Astrocyte of the cerebellum (primary cell): ENCODE data around the gene AIFM1.

Experiments
- DNase-seq: peaks from one replicate; pipeline ENCODE4 v3.0.0-alpha.2; 2011; ENCODE audit warnings: low read depth
- H3K4me3 ChIP-seq: 2 replicates; pipeline ENCODE4 v1.5.1; 2011; ENCODE audit warnings: mild to moderate bottlenecking, low read depth, low read length, moderate library complexity
- in situ Hi-C: cut with HindIII; loops from 2 replicates; pipeline ENCODE4 v1.10.0; 2017; ENCODE audit warnings: low sequenced_read_pairs
- TF ChIP-seq, protein P1 (sequence below): IDR thresholded peaks from 2 replicates; pipeline ENCODE4 v1.5.1; 2012; ENCODE audit warnings: low read length, low read depth, moderate library complexity, mild to moderate bottlenecking; ENCODE audit errors: missing control alignments

AIFM1 gene

GRCh38 chrX:130082244-130083106 is 83.2 kb downstream of the AIFM1 start:
- in situ Hi-C loops = no loop called here

DNA sequence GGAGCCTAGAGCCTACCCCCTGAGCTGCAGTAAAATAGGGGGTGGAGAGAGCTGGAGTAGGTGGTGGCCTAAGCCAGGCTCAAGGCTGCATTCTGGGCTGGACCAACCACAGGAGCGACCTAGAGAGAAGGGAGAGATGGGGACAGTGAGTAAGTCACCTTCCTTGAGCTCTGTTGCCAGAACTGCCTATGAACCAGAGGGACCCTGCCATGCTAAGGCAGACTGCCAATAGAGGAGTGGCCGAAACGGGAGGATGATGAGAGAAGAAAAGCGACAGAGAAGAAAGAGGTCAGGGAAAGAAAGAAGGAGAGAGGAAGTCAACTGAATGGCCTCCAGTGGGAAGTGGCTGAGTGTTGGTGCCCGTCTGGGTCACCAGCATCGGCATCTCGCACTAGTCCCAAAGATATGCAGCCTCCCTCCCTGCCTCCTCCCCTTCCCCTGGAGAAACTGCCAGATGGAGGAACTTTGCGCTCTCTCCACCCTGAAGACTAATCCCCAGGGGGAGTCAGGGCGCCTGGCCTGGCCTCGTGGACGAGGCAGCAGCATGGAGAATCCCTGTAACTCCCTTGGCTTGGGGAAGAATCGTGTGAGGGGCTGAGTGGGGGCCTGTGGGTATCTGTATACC is 84.1 kb downstream of the AIFM1 start:
- TF ChIP-seq, protein P1, sequence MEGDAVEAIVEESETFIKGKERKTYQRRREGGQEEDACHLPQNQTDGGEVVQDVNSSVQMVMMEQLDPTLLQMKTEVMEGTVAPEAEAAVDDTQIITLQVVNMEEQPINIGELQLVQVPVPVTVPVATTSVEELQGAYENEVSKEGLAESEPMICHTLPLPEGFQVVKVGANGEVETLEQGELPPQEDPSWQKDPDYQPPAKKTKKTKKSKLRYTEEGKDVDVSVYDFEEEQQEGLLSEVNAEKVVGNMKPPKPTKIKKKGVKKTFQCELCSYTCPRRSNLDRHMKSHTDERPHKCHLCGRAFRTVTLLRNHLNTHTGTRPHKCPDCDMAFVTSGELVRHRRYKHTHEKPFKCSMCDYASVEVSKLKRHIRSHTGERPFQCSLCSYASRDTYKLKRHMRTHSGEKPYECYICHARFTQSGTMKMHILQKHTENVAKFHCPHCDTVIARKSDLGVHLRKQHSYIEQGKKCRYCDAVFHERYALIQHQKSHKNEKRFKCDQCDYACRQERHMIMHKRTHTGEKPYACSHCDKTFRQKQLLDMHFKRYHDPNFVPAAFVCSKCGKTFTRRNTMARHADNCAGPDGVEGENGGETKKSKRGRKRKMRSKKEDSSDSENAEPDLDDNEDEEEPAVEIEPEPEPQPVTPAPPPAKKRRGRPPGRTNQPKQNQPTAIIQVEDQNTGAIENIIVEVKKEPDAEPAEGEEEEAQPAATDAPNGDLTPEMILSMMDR = no peak
- no peak for DNase-seq
- no peak overlapping the region for H3K4me3 ChIP-seq
- in situ Hi-C loops = no loop called here

More at GRCh38 chrX:130082244-130083106, 83.2 kb downstream of the AIFM1 start:
- no peak for DNase-seq
- TF ChIP-seq, protein P1 = no peak
- no peak overlapping the region for H3K4me3 ChIP-seq

GRCh38 chrX:130080791-130081367 is 84.8 kb downstream of the AIFM1 start:
- no peak overlapping the region for H3K4me3 ChIP-seq
- TF ChIP-seq, protein P1 = no peak
- no peak for DNase-seq
- in situ Hi-C loops = no loop called here

- TF ChIP-seq, protein P1 = peak; percentile 69
- peak; percentile 49 for DNase-seq
- no peak overlapping the region for H3K4me3 ChIP-seq
- in situ Hi-C loops = no loop called here
Measured at GRCh38 chrX:130079824-130080406, 85.7 kb downstream of the AIFM1 start.
